ENCODE data around the gene TP53BP2.

GRCh38 chr1:223803211-223803610 is 42.5 kb downstream of the TP53BP2 start:
- TF ChIP-seq POLR2A (IDR thresholded peaks at IDR 0.05) (no peak), POLR2AphosphoS5 (IDR thresholded peaks at IDR 0.05; ENCODE audit: insufficient read depth in 1 of 2, low read depth in 1 of 2) (no peak), CTCF (IDR thresholded peaks at IDR 0.05) (no peak)
